HK-2 (cell line): ENCODE data around the gene DPT.
"Not testable (repeated sequence)": the region's sequence is repeated elsewhere in the genome, so short reads cannot be mapped to it uniquely, and the experiment has no call there.

Experiments used
- DNase-seq: peaks from one replicate; pipeline ENCODE4 v3.0.0-alpha.2; 2018; ENCODE audit not compliant: unreplicated experiment

DPT gene

GRCh38 chr1:168728473-168729404, at the start of gene DPT:
TSS of gene DPT (minus strand) at chr1:168729206. CDS start at chr1:168729174, 32 bp downstream.
- DNase-seq = no peak

DNA sequence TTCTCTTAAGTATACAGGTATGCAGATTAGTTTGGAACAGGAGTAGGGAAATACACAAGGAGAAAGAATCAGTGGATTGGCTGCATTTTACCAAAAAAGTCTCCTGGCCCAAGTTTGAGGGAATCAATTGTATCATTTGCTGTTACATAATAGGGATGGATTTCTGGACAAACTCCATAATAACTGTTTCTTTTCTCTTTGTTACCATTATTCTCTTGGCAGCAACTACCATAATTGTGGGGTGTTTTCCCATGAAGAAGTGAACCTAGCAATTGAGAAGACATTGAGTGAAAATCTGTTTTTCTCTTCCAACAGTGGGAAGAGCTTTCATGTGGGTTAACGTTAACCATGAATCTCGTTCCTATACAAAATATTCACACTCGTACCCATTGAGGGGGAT, 46.4 kb upstream of the DPT start:
- DNase-seq = no peak

GRCh38 chr1:168774241-168774640, 45.2 kb upstream of the DPT start:
- no peak for DNase-seq

DNA sequence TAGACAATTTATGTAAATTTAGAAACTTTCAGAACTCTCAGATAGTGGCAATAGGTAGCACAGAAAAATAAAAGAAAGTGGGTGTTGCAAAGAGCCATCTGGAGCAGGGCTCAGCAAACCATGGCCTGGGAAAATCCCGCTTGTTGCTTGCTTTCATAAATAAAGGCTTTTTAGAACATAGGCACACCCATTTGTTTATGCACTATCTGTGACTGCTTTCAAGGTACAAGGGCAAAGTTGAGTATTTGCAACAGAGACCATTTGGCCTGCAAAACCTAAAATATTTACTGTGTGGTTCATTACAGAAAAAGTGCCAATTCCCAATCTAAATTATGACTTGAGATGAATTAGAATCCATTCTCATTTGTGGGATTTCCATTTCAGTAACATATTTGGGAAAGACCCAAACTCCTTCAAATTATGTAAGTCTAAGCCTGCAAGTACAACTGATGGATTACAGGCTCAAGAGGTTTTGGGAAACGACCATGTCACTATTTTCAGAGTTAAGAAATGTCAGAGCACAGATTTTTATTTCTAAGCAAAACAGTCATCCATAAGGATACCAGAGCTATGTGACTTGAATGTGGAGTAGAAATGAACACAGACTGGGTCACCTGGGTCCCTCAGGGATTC, 43.5 kb upstream of the DPT start:
- no peak for DNase-seq

DNA sequence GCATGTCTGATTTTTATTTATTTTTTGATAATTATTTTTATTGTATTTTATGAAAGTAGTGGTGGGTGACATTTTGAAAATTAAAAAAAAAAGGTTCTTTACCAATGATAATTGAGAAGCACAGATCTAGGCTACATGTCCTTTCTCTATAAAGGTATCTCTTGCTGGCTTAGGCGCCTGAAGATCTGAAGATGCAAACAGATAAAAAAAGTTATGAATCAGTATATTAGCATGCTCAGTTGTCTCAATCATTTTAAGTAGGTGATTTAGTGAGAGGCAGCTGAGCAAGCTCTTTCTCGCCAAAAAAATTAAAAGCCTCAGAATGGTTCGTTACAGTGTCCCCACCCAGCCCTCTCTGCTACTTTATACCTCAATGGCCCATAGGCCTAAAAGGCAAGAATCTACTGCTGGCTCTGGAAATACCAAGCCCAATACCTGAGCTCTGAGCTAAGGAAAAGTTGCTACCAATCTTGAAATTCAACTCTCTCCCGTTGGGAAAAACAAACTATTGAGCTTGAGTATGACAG, 42.2 kb upstream of the DPT start:
- no peak for DNase-seq

DNA sequence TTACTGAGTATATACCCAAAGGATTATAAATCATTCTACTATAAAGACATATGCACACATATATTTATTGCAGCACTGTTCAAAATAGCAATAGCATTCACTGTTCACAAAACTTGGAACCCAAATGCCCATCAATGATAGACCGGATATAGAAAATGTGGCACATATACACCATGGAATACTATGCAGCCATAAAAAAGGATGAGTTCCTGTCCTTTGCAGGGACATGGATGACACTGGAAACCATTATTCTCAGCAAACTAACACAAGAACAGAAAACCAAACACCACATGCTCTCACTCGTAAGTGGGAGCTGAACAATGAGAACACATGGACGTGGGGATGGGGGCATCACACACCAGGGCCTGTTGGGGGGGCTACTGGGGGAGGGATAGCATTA, 40.9 kb upstream of the DPT start:
- DNase-seq = not testable (repeated sequence)

GRCh38 chr1:168767894-168768584, 39.0 kb upstream of the DPT start:
- DNase-seq = no peak

GRCh38 chr1:168766568-168766967, 37.6 kb upstream of the DPT start:
- no peak for DNase-seq

GRCh38 chr1:168763031-168763430, 34.0 kb upstream of the DPT start:
- no peak for DNase-seq

GRCh38 chr1:168762473-168762872, 33.5 kb upstream of the DPT start:
- no peak for DNase-seq

- DNase-seq = no peak
These were observed 31.8 kb upstream of the DPT start for GRCh38 chr1:168760781-168761180.

- DNase-seq = no peak
These were observed 31.2 kb upstream of the DPT start for GRCh38 chr1:168760241-168760640.

- DNase-seq = no peak
These were observed 30.1 kb upstream of the DPT start for GRCh38 chr1:168759077-168759476.

DNA sequence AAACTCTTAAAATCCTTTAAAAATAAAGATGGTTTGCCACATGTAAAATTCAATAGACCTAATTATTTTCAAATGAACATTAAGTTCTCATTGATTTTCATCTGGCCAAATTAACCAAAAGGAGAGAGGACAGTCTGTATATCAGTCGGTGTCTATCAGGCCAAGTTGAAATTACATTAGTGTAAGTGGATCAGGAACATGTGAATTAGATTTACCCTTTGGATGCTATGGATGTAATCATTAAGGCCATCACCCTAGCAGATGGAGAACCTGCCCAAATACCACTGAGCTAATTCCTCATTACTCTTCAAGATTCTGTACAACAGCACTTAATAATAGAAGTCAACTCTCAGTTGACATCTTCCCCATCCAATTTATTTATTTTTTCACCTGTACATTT, 29.5 kb upstream of the DPT start:
- DNase-seq = no peak

DNA sequence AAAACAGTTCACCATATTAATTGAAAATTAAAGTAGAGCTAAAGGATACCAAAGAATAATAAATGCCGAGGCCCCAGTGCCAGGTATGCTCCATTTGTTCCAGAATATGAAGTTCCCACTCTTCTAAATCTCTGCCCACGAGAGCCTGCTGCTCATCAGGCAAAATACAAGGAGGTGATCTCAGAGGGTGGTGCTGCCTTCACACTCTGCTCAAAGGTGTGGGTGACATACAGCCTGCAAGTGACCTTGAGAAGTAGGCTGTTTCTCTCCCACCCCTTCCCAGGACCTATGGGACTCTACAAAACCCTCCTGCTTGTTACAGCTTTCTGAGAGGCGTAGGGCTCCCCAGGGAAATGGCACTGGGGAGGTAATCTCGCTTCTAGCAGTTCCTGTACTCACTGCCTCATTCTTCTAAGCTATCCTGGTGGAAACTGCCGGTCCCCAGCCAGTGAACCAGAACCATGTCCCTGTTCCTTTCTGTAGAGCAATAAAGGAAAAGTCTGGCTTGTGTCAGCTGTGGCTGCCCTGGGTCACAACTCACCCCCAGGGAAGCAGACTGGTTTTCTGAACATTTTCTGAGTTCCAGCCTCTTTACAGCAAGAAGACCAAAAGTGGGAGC, 26.9 kb upstream of the DPT start:
- no peak for DNase-seq

- DNase-seq = no peak
These were observed 23.3 kb upstream of the DPT start for GRCh38 chr1:168752171-168752832.

DNA sequence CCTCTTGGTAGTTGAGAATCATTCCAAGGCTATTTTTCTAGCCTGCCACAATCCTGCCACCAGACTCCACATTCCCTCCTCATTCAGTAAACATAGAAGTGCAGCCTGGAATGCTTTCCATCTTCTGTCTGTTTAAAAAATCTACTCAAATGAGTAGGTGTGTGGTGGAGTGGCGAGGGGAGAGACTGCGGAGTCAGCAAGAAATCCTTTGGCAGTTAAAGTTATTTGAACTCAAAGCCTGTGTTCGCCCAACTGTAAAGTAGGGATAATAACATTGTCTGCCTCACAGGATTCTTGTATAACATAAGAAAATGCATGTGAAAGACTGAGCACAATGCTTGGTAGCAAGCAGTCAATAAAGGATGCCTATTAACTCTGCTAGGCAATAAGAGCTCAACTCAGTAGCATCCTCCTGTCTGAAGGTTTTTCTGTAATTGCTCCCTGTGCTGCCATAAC, 22.2 kb upstream of the DPT start:
- DNase-seq = peak; percentile 13

GRCh38 chr1:168742994-168743650, 14.1 kb upstream of the DPT start:
- DNase-seq = no peak

DNA sequence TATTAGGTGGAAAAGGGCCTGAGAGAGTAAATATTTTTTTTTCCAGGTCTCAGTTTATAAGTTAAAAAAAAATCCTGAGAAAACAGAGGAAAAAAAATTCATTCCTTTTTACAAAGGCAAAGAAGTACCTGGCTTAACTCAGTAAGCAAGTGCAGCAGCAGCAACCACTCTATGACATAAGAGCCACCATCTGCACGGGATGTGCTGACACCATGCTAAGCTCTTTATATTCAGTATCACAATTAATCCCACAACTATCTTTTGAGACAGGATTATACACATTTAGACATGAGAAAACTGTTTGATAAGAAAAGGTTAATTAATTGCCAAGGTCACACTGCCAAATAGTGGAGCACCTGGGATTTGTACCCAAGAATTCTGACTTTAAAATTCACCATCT, 13.4 kb upstream of the DPT start:
- DNase-seq = no peak

DNA sequence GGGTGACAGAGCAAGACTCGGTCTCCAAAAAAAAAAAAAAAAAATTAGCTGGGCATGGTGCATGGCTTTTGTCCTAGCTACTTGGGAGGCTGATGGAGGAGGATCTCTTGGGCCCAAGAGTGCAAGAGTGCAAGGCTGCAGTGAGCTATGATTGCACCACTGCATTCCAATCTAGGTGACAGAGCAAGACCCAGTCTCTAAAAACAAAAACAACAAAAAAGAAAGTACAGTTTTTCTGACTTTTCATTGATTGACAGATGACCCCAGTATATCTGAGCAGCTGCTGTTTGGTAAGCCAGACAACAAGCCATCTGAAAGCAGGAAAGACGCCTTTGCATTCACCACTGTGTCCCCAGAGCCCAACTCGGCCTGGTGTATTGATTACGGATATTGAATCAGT, 10.9 kb upstream of the DPT start:
- no peak for DNase-seq

DNA sequence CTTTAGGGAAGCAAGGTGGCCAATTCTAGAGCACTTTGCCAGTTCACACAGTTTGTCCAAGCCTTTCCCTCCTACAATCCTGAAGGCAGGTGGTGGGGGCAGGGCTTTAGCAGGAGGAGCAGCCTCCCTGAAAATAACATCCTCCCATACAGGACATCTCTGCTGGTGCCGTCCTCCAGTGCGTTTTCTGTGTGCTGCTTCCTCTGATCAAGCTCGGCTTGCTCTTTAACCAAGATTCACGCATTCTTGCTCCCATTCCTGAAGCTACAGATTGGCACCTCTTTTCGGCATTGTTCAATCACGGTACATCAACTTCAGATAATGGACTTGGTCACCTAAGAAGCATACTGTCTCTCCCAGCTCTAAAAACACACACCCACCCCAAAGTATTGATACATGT, 7.5 kb upstream of the DPT start:
- DNase-seq = no peak
